Esophagus squamous epithelium (tissue), 5 donors: Measurements from ENCODE around the gene FAF2. TPM values are rescaled to one million over a fixed set of nuclear protein-coding genes. Genes with fewer than 3 reads are reported as not detected.
"Not testable (repeated sequence)": the region's sequence is repeated elsewhere in the genome, so short reads cannot be mapped to it uniquely, and the experiment has no call there.

Source experiments
- DNase-seq: peaks from one replicate; lab custom pipeline; 2025; lab: John Stamatoyannopoulos, UW
- H3K27ac ChIP-seq, 4 donors: fragments of 200-600 bp; sonication (generic); one replicate each; pipeline ENCODE4 v1.5.1; 2016 to 2019; ENCODE audit warnings: mild to moderate bottlenecking in 1 of 4
- H3K27me3 ChIP-seq, 4 donors: fragments of 200-600 bp; sonication (generic); 1 replicate in 3 of 4; 2 replicates in 1 of 4; pipeline versions ENCODE4 v1.5.1 to v1.6.0; 2017 to 2021; ENCODE audit warnings: antibody characterized with exemption in 1 of 4
- H3K36me3 ChIP-seq, 3 donors: fragments of 200-600 bp; sonication (generic); one replicate each; pipeline ENCODE4 v1.5.1; 2016 to 2019
- H3K4me1 ChIP-seq, 3 donors: fragments of 200-600 bp; sonication (generic); one replicate each; pipeline ENCODE4 v1.5.1; 2017 to 2019
- H3K4me3 ChIP-seq, 4 donors: fragments of 200-600 bp; sonication (generic); 1 replicate in 3 of 4; 2 replicates in 1 of 4; pipeline ENCODE4 v1.5.1; 2016 to 2019; ENCODE audit warnings: mild to moderate bottlenecking in 2 of 4, moderate library complexity in 1 of 4
- H3K9me3 ChIP-seq, 3 donors: fragments of 200-600 bp; sonication (generic); one replicate each; pipeline ENCODE4 v1.5.1; 2016 to 2019
- CTCF ChIP-seq, 6 experiments: fragments of 450-650 bp in 4 of 6; fragments of 200-600 bp in 2 of 6; sonication (generic) in 2 of 6; IDR thresholded peaks; one replicate each; pipeline ENCODE4 v1.5.1; 2016 to 2019; ENCODE audit warnings: antibody characterized with exemption in 6 of 6, mild to moderate bottlenecking in 4 of 6, moderate library complexity in 4 of 6
- POLR2A ChIP-seq, 4 donors: fragments of 450-650 bp; IDR thresholded peaks; one replicate each; pipeline ENCODE4 v1.6.1; 2017; ENCODE audit warnings: antibody characterized with exemption in 4 of 4, mild to moderate bottlenecking in 4 of 4, moderate library complexity in 3 of 4
- WGBS, 2 donors: methylation state at CpG; one replicate each; pipeline ENCODE4 v1.1.5; 2018; 5-methylcytosine and 5-hydroxymethylcytosine counted together
- intact Hi-C: fragments of 100-400 bp; cut with DNase I; formaldehyde crosslinking; loops from one replicate; pipeline ENCODE4 v1.15.0; 2022
- total RNA-seq, 4 donors: library from RNA; depleted of rRNA; stranded (reverse); fragments of >200 nt; gene quantifications; one replicate each; pipeline ENCODE4 v1.1.0, GENCODE V29; 2016
- donor health status: DM: yes; HTN: yes; CAD: no.

The FAF2 gene
- total RNA-seq, 4 donors from 2014 or later = 18.5 to 27.0 (median 24.7) TPM

DNA sequence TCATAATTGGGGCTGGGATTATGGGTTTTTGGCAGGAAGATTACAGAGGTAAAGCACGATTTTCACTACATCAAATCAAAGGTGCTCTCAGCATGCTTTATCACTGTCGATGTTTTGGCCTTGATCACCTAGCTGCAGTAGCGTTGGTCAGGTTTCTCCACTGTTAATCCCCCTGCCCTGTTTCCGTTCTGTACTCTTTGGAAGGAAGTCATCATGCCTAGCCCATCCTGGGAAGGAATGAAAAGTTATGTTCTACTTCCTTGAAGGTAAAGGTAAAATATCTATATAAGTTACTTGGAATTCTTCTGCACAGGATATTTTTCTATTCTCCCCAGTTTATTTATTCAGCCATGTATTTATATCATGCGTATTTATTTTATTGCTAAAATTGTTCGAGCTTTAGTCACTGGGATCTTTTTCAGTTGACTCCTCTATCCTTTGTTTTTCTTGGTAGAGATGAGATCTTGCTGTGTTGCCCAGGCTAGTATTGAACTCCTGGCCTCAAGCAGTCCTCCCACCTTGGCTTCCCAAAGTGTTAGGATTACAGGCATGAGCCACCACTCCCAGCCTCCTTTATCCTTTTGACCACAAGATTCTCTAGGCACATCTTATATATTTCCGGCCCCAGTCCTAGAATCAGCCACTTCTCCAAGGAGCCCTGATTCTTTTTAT is 25.3 kb downstream of the FAF2 start:
- Histone ChIP-seq H3K9me3 (no peaks in the 10 kb centered on the region), H3K4me1 (no peaks in the 10 kb centered on the region), H3K27me3 (no peaks in the 10 kb centered on the region), H3K27ac (no peak overlapping the region), H3K4me3 (no peak overlapping the region), H3K36me3 (peaks cover 0 to 28% (median 0%) of the 10 kb centered on the region in 3 donors)
- intact Hi-C loops = no loop called here
- TF ChIP-seq POLR2A (IDR thresholded peaks at IDR 0.05) (no peak), CTCF (IDR thresholded peaks at IDR 0.05) (no peak)
- 87 to 92% methylated on average over 7 of the region's 7 CpGs for WGBS, 2 donors
- DNase-seq = no peak

DNA sequence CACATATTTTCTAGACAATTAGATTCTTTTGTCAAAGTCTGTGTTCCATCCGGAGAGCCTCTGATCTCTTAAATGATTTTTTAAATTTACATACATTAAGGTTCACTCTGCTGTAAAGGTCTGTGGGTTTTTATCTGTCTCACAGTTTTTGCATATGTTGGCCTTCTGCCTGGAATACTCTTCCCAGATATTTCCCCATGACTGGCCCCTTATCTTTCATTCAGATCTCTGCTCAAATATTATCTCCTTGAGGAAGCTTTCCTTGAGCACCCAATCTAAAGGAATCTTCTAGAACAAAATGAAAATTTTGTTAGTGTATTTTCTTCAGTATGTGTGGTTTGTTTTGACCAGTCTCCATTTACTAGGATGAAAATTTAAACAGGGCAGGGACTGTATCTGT is 26.3 kb downstream of the FAF2 start:
- no peak for TF ChIP-seq CTCF (IDR thresholded peaks at IDR 0.05)
- TF ChIP-seq POLR2A (IDR thresholded peaks at IDR 0.05) = no peak
- no peaks in the 10 kb centered on the region for H3K9me3 ChIP-seq
- no peak for DNase-seq
- 88 to 92% methylated on average over 1 of the region's 1 CpG for WGBS, 2 donors
- no peak overlapping the region for H3K4me3 ChIP-seq
- no peaks in the 10 kb centered on the region for H3K27me3 ChIP-seq
- H3K4me1 ChIP-seq = no peaks in the 10 kb centered on the region
- H3K36me3 ChIP-seq = peaks cover 0 to 33% (median 0%) of the 10 kb centered on the region in 3 donors
- H3K27ac ChIP-seq = no peak overlapping the region
- intact Hi-C loops = no loop called here

DNA sequence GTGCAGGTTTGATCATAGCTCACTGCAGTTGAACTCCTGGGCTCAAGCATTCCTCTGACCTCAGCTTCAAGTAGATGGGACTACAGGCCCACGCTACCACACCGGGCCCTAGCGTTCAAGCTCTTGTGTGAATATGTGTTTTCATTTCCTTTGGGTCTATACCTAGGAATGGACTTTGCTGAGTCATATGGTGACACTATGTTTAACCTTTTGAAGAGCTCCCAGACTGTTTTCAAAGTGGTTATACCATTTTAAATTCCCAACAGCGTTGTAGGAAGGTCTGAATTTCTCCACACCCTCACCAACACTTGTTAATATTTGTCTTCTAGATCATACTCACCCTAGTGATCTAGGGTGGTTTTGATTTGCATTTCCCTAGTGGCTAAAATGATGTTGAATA is 33.5 kb downstream of the FAF2 start:
- H3K36me3 ChIP-seq = peaks cover 0 to 73% (median 0%) of the 10 kb centered on the region in 3 donors
- 83 to 89% methylated on average over 4 of the region's 4 CpGs for WGBS, 2 donors
- no peak overlapping the region for H3K27ac ChIP-seq
- H3K9me3 ChIP-seq = no peaks in the 10 kb centered on the region
- H3K27me3 ChIP-seq = no peaks in the 10 kb centered on the region
- no peak for TF ChIP-seq POLR2A (IDR thresholded peaks at IDR 0.05)
- TF ChIP-seq CTCF (IDR thresholded peaks at IDR 0.05) = no peak
- intact Hi-C loops = no loop called here
- no peaks in the 10 kb centered on the region for H3K4me1 ChIP-seq
- DNase-seq = no peak
- no peak overlapping the region for H3K4me3 ChIP-seq

DNA sequence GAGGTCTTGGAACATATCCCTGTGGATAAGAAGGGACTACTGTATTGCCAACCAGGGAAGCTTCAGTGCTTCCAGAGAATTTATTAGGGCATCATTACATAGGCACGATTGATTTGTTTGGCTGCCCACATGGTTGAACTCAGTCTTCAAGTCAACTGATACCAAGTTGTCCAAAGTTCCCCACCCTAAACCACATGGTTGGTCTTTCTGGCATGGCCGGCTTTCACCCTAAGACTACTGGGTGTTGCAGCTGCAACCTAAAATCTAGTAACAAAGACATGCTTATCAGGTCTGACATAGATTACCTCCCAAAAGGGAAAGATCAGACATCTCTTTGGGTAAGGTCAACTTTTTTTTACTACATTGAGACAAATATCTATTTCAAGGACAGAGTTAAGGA is 37.0 kb downstream of the FAF2 start:
- TF ChIP-seq POLR2A (IDR thresholded peaks at IDR 0.05) (no peak), CTCF (IDR thresholded peaks at IDR 0.05) (no peak)
- H3K27ac ChIP-seq = no peak overlapping the region
- 58 to 100% methylated on average over 1 to 2 of the region's 2 CpGs for WGBS, 2 donors
- peaks cover 0 to 16% (median 0%) of the 10 kb centered on the region in 3 donors for H3K4me1 ChIP-seq
- H3K9me3 ChIP-seq = no peaks in the 10 kb centered on the region
- peaks cover 0 to 95% (median 7%) of the 10 kb centered on the region in 3 donors for H3K36me3 ChIP-seq
- H3K27me3 ChIP-seq = no peaks in the 10 kb centered on the region
- H3K4me3 ChIP-seq = no peak overlapping the region
- DNase-seq = no peak
- intact Hi-C loops = no loop called here

- TF ChIP-seq POLR2A (IDR thresholded peaks at IDR 0.05) (no peak), CTCF (IDR thresholded peaks at IDR 0.05) (no peak)
Measured at GRCh38 chr5:176486189-176486757, 38.1 kb downstream of the FAF2 start.

GRCh38 chr5:176487160-176487559 is 39.0 kb downstream of the FAF2 start:
- H3K27ac ChIP-seq, H3K9me3 ChIP-seq, DNase-seq, H3K4me3 ChIP-seq, H3K27me3 ChIP-seq, intact Hi-C loops: not testable (repeated sequence)
- H3K36me3 ChIP-seq = peaks cover 0 to 95% (median 7%) of the 10 kb centered on the region in 3 donors
- peaks cover 0 to 23% (median 0%) of the 10 kb centered on the region in 3 donors for H3K4me1 ChIP-seq
- WGBS, 2 donors = 98 to 100% methylated on average over 4 of the region's 4 CpGs

More at GRCh38 chr5:176486189-176486757, 38.1 kb downstream of the FAF2 start:
- no peaks in the 10 kb centered on the region for H3K27me3 ChIP-seq
- peaks cover 0 to 16% (median 0%) of the 10 kb centered on the region in 3 donors for H3K4me1 ChIP-seq
- DNase-seq = no peak
- no peak overlapping the region for H3K4me3 ChIP-seq
- H3K27ac ChIP-seq = no peak overlapping the region
- intact Hi-C loops = no loop called here
- no peaks in the 10 kb centered on the region for H3K9me3 ChIP-seq
- 77 to 85% methylated on average over 7 of the region's 7 CpGs for WGBS, 2 donors
- H3K36me3 ChIP-seq = peaks cover 0 to 95% (median 7%) of the 10 kb centered on the region in 3 donors
